SK-N-SH (cell line): ENCODE results near the gene PRKAA2. TPM values are rescaled to one million over a fixed set of nuclear protein-coding genes. Genes with fewer than 3 reads are reported as not detected.

Experiments
- CTCF ChIA-PET: fragments of 300-600, 350-600 bp; formaldehyde crosslinking; extraction: SDS; loops from one replicate; lab custom pipeline; 2021; lab: Yijun Ruan, JAX
- POLR2A ChIA-PET: fragments of 350-600 bp; sonication (Branson Sonifier 250); formaldehyde crosslinking; extraction: SDS; loops from one replicate; lab custom pipeline; 2020; ENCODE audit warnings: antibody characterized with exemption, inconsistent platforms; lab: Yijun Ruan, JAX
- DNase-seq: peaks from one replicate; pipeline ENCODE4 v3.0.0; 2012
- H2AFZ ChIP-seq: fragments of 200-600 bp; sonication (generic); 2 replicates; pipeline ENCODE4 v1.8.1; 2016; ENCODE audit warnings: antibody characterized with exemption, mild to moderate bottlenecking, low read depth
- H3F3A ChIP-seq: fragments of 200-600 bp; sonication (generic); replicated peaks from 2 replicates; pipeline ENCODE3; 2016; ENCODE audit warnings: antibody characterized with exemption, mild to moderate bottlenecking; ENCODE audit not compliant: insufficient read depth
- H3K27ac ChIP-seq, 2 experiments: fragments of 200-500 bp in 1 of 2; fragments of 200-600 bp in 1 of 2; sonication (Bioruptor generic) in 1 of 2; sonication (generic), shearing (Covaris generic) in 1 of 2; 2 replicates each; pipeline versions ENCODE4 v1.5.1 to v1.6.1; 2014 to 2016; ENCODE audit warnings: low read depth in 2 of 2, inconsistent platforms in 1 of 2, low read length in 1 of 2, mild to moderate bottlenecking in 1 of 2, mixed read lengths in 1 of 2
- H3K27me3 ChIP-seq: fragments of 200-600 bp; sonication (generic), shearing (Covaris generic); 2 replicates; pipeline ENCODE4 v1.6.1; 2016; ENCODE audit warnings: mixed run types; ENCODE audit not compliant: insufficient read depth
- H3K36me3 ChIP-seq, 2 experiments: fragments of 200-500 bp in 1 of 2; fragments of 200-600 bp in 1 of 2; sonication (Bioruptor generic) in 1 of 2; sonication (generic) in 1 of 2; replicated peaks in 1 of 2; 2 replicates each; pipeline versions ENCODE3 to v1.5.1; 2014 to 2016; ENCODE audit warnings: low read length in 1 of 2, mild to moderate bottlenecking in 1 of 2; ENCODE audit not compliant: insufficient read depth in 2 of 2, control insufficient read depth in 1 of 2
- H3K4me1 ChIP-seq, 2 experiments: fragments of 200-500 bp in 1 of 2; fragments of 200-600 bp in 1 of 2; sonication (Bioruptor generic) in 1 of 2; sonication (generic), shearing (Covaris generic) in 1 of 2; 2 replicates each; pipeline versions ENCODE4 v1.5.1 to v1.6.1; 2014 to 2016; ENCODE audit warnings: low read depth in 1 of 2, low read length in 1 of 2, mixed run types in 1 of 2; ENCODE audit not compliant: insufficient read depth in 2 of 2, control insufficient read depth in 1 of 2
- H3K4me2 ChIP-seq: fragments of 200-600 bp; sonication (generic), shearing (Covaris generic); 2 replicates; pipeline ENCODE4 v1.6.1; 2017; ENCODE audit warnings: mixed run types
- H3K4me3 ChIP-seq, 2 experiments: fragments of 200-500 bp in 1 of 2; fragments of 200-600 bp in 1 of 2; sonication (Bioruptor generic) in 1 of 2; sonication (generic), shearing (Covaris generic) in 1 of 2; 2 replicates each; pipeline versions ENCODE4 v1.5.1 to v1.8.1; 2014 to 2016; ENCODE audit warnings: low read depth in 2 of 2, inconsistent platforms in 1 of 2, low read length in 1 of 2, mild to moderate bottlenecking in 1 of 2, mixed read lengths in 1 of 2, moderate library complexity in 1 of 2
- H3K79me2 ChIP-seq: fragments of 200-600 bp; sonication (generic); 2 replicates; pipeline ENCODE4 v1.8.1; 2017; ENCODE audit warnings: mild to moderate bottlenecking; ENCODE audit not compliant: insufficient read depth
- H3K9ac ChIP-seq: fragments of 200-600 bp; sonication (generic); 2 replicates; pipeline ENCODE4 v1.6.1; 2017; ENCODE audit warnings: mixed run types
- H3K9me2 ChIP-seq: fragments of 200-600 bp; sonication (generic); 2 replicates; pipeline ENCODE4 v1.6.1; 2017; ENCODE audit warnings: mixed run types
- H3K9me3 ChIP-seq: fragments of 200-600 bp; sonication (generic); 2 replicates; pipeline ENCODE4 v1.6.1; 2017; ENCODE audit warnings: mixed run types, mild to moderate bottlenecking, moderate library complexity
- H4K20me1 ChIP-seq: fragments of 200-600 bp; sonication (generic); 2 replicates; pipeline ENCODE4 v1.6.1; 2017; ENCODE audit warnings: mild to moderate bottlenecking, mixed run types; ENCODE audit not compliant: insufficient read depth
- CHD2 ChIP-seq: fragments of 150-350 bp; IDR thresholded peaks from 2 replicates; pipeline ENCODE4 v1.6.1; 2018; ENCODE audit warnings: low read length; ENCODE audit not compliant: partially characterized antibody
- CTCF ChIP-seq: fragments of 200-600 bp; sonication (generic); IDR thresholded peaks from 2 replicates; pipeline ENCODE4 v1.6.1; 2017; ENCODE audit warnings: antibody characterized with exemption, mild to moderate bottlenecking, moderate library complexity
- ELF1 ChIP-seq: IDR thresholded peaks from 2 replicates; pipeline ENCODE4 v1.4.0; 2012
- EP300 ChIP-seq, 2 experiments: IDR thresholded peaks; 2 replicates each; pipeline versions ENCODE4 v1.4.0 to v1.6.1; 2012; ENCODE audit warnings: borderline replicate concordance in 1 of 2, low read depth in 1 of 2, low read length in 1 of 2
- EZH2phosphoT487 ChIP-seq: fragments of 200-600 bp; sonication (generic); IDR thresholded peaks from 2 replicates; pipeline ENCODE4 v1.6.1; 2017; ENCODE audit warnings: low read depth, mixed run types, mild to moderate bottlenecking, antibody characterized with exemption, moderate library complexity, borderline replicate concordance
- GABPA ChIP-seq: IDR thresholded peaks from 2 replicates; pipeline ENCODE4 v1.4.0; 2012; ENCODE audit warnings: low read depth, mild to moderate bottlenecking
- GATA2 ChIP-seq: sonication (generic); formaldehyde crosslinking; IDR thresholded peaks from 2 replicates; pipeline ENCODE4 v1.5.0; 2020; ENCODE audit warnings: mild to moderate bottlenecking, missing genetic modification reagents
- JUND ChIP-seq: IDR thresholded peaks from 2 replicates; pipeline ENCODE4 v1.4.0; 2012
- MXI1 ChIP-seq: IDR thresholded peaks from 2 replicates; pipeline ENCODE4 v1.6.1; 2012; ENCODE audit warnings: mild to moderate bottlenecking, low read depth, low read length, improper control_type of control experiment
- NFIC ChIP-seq: IDR thresholded peaks from 2 replicates; pipeline ENCODE4 v1.4.0; 2012; ENCODE audit warnings: borderline replicate concordance
- NRF1 ChIP-seq: IDR thresholded peaks from 2 replicates; pipeline ENCODE4 v1.6.1; 2012; ENCODE audit warnings: low read depth, mild to moderate bottlenecking, low read length
- PBX3 ChIP-seq: IDR thresholded peaks from 2 replicates; pipeline ENCODE4; 2012
- POLR2AphosphoS5 ChIP-seq: IDR thresholded peaks from 2 replicates; pipeline ENCODE4 v1.6.1; 2012; ENCODE audit warnings: low read depth, low read length
- RAD21 ChIP-seq: IDR thresholded peaks from 2 replicates; pipeline ENCODE4 v1.6.1; 2012; ENCODE audit warnings: mild to moderate bottlenecking, low read length
- RCOR1 ChIP-seq: fragments of 150-350 bp; IDR thresholded peaks from 2 replicates; pipeline ENCODE4 v1.6.1; 2017; ENCODE audit warnings: antibody characterized with exemption, low read length
- RFX5 ChIP-seq: IDR thresholded peaks from 2 replicates; pipeline ENCODE4 v1.6.1; 2012; ENCODE audit warnings: mild to moderate bottlenecking, improper control_type of control experiment, low read length
- SMC3 ChIP-seq: IDR thresholded peaks from 2 replicates; pipeline ENCODE4 v1.6.1; 2012; ENCODE audit warnings: low read depth, low read length, improper control_type of control experiment
- TAF1 ChIP-seq: IDR thresholded peaks from 2 replicates; pipeline ENCODE4 v1.6.1; 2012; ENCODE audit warnings: low read depth, mild to moderate bottlenecking, low read length, moderate library complexity, borderline replicate concordance
- TCF12 ChIP-seq: IDR thresholded peaks from 2 replicates; pipeline ENCODE4 v1.4.0; 2012
- TEAD4 ChIP-seq: IDR thresholded peaks from 2 replicates; pipeline ENCODE4 v1.4.0; 2012; ENCODE audit warnings: mild to moderate bottlenecking, borderline replicate concordance; ENCODE audit not compliant: insufficient read depth
- WGBS: methylation state at CpG from one replicate; pipeline ENCODE4 v1.1.6; 2017; ENCODE audit warnings: low lambda C conversion rate; 5-methylcytosine and 5-hydroxymethylcytosine counted together
- polyA plus RNA-seq, 3 experiments: library from polyadenylated mRNA; depleted of rRNA; stranded (reverse); fragments of >200 nt; gene quantifications; 2 replicates each; pipeline ENCODE4 v1.2.3, GENCODE V29; 2012
- TF ChIP-seq, protein P1 (sequence below): fragments of 150-350 bp; IDR thresholded peaks from 2 replicates; pipeline ENCODE4 v1.6.1; 2017; ENCODE audit warnings: antibody characterized with exemption, low read length, low read depth, borderline replicate concordance

The PRKAA2 gene
- polyA plus RNA-seq, 1 of the 3 experiments (the other 2 are of a cell fraction) = 1.5 TPM

- H3K9ac ChIP-seq = no peak overlapping the region
- ChIA-PET POLR2A (no interaction called here), CTCF (interaction anchor here (1.0 to 1.6 kb wide), 2 partner anchors 21 to 28 kb away, joined by 3 read pairs; no protein-coding TSS in a partner anchor)
- no peaks in the 10 kb centered on the region for H3K79me2 ChIP-seq
- H3K27me3 ChIP-seq = no peaks in the 10 kb centered on the region
- no peaks in the 10 kb centered on the region for H3K36me3 ChIP-seq
- no peak overlapping the region for H2AFZ ChIP-seq
- no peak overlapping the region for H3K27ac ChIP-seq
- H3K4me2 ChIP-seq = no peak overlapping the region
- WGBS = 34% methylated on average over 1 of the region's 1 CpG
- H3F3A ChIP-seq = no peaks in the 10 kb centered on the region
- no peaks in the 10 kb centered on the region for H3K4me1 ChIP-seq
- TF ChIP-seq TEAD4 (no peak), EP300 (IDR thresholded peaks at IDR 0.05; ENCODE audit: borderline replicate concordance in 1 of 2, low read depth in 1 of 2, low read length in 1 of 2) (no peak), CTCF (no peak), TCF12 (no peak), MXI1 (no peak), GABPA (no peak), TAF1 (no peak), RCOR1 (no peak), JUND (no peak), POLR2AphosphoS5 (no peak), CHD2 (no peak), ELF1 (no peak), PBX3 (no peak), NRF1 (no peak)
- TF ChIP-seq, protein P1, sequence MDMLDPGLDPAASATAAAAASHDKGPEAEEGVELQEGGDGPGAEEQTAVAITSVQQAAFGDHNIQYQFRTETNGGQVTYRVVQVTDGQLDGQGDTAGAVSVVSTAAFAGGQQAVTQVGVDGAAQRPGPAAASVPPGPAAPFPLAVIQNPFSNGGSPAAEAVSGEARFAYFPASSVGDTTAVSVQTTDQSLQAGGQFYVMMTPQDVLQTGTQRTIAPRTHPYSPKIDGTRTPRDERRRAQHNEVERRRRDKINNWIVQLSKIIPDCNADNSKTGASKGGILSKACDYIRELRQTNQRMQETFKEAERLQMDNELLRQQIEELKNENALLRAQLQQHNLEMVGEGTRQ = no peak
- H3K9me2 ChIP-seq = no peaks in the 10 kb centered on the region; the same call in 1 of the 2 replicates
- H3K4me3 ChIP-seq = no peak overlapping the region
- H3K9me3 ChIP-seq = no peaks in the 10 kb centered on the region
- H4K20me1 ChIP-seq = no peaks in the 10 kb centered on the region
- DNase-seq = no peak
Observed at GRCh38 chr1:56672579-56672978, 27.5 kb downstream of the PRKAA2 start.

DNA sequence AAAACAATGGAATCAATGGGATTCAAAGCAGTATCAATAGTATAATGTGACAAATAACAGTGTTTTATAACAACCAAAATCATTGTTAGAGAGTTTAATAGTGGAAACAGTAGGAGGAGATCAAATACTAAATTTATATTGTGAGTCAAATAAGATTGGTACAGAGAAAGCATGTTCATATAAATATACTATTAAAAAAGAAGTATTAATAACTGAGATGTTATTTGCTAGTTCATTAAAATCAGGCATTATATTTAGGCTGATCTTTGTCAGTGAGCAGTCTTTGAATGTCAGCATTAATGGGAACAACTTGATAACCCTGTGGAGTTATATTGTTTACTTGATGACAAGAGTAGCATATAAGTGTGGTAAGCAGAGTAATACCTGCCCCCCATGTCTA, 30.6 kb downstream of the PRKAA2 start:
- TF ChIP-seq GATA2 (CRISPR knock-in tag) (no peak), POLR2AphosphoS5 (no peak), NFIC (no peak), TAF1 (no peak), EZH2phosphoT487 (no peak), RAD21 (no peak), TCF12 (no peak), RFX5 (no peak), NRF1 (no peak), SMC3 (no peak), GABPA (no peak)
- TF ChIP-seq, protein P1 = no peak
- no peak overlapping the region for H3K4me2 ChIP-seq

More for the DNA sequence above, 30.6 kb downstream of the PRKAA2 start:
- no peak for DNase-seq
- H3F3A ChIP-seq = no peaks in the 10 kb centered on the region
- no peaks in the 10 kb centered on the region for H3K4me1 ChIP-seq
- no peak overlapping the region for H3K4me3 ChIP-seq
- H3K27me3 ChIP-seq = no peaks in the 10 kb centered on the region
- POLR2A ChIA-PET = no interaction called here
- CTCF ChIA-PET = no interaction called here
- no peaks in the 10 kb centered on the region for H3K79me2 ChIP-seq
- no peaks in the 10 kb centered on the region; the same call in 1 of the 2 replicates for H3K9me2 ChIP-seq
- no peak overlapping the region for H3K27ac ChIP-seq
- H2AFZ ChIP-seq = no peak overlapping the region
- no peaks in the 10 kb centered on the region for H3K9me3 ChIP-seq
- peaks cover 0 to 2% of the 10 kb centered on the region in 2 experiments for H3K36me3 ChIP-seq
- no peak overlapping the region for H3K9ac ChIP-seq
- H4K20me1 ChIP-seq = no peaks in the 10 kb centered on the region
